ENCODE measurements around the gene UBE2G2.

The UBE2G2 gene

DNA sequence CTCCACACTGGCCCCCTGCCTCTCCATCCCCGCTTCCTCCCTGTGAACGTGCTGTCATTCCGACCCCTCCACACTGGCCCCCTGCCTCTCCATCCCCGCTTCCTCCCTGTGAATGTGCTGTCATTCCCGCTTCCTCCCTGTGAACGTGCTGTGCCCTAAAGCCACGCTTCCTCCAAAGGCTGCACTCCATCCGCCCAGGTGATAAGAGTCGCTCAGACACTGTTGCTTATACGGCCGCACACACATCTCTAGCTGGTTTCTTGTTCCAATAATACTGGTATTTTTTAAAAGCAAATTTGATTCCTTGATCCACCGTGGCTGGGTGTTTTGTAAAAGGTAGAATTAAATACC is 51.0 kb downstream of the UBE2G2 start:
- H3K27ac ChIP-seq, result no peak overlapping the region
- TF ChIP-seq ZFX (IDR thresholded peaks at IDR 0.05; ENCODE audit: borderline replicate concordance) (no peak), CTCF (IDR thresholded peaks at IDR 0.05) (no peak)

- H3K27ac ChIP-seq, result no peak overlapping the region
- TF ChIP-seq ZFX (IDR thresholded peaks at IDR 0.05; ENCODE audit: borderline replicate concordance), result no peak
These were observed 51.6 kb downstream of the UBE2G2 start for GRCh38 chr21:44749759-44750674.

GRCh38 chr21:44749116-44749758 is 52.4 kb downstream of the UBE2G2 start:
- no peak overlapping the region for H3K27ac ChIP-seq
- no peak for TF ChIP-seq CTCF (IDR thresholded peaks at IDR 0.05)
- no peak for TF ChIP-seq ZFX (IDR thresholded peaks at IDR 0.05; ENCODE audit: borderline replicate concordance)

DNA sequence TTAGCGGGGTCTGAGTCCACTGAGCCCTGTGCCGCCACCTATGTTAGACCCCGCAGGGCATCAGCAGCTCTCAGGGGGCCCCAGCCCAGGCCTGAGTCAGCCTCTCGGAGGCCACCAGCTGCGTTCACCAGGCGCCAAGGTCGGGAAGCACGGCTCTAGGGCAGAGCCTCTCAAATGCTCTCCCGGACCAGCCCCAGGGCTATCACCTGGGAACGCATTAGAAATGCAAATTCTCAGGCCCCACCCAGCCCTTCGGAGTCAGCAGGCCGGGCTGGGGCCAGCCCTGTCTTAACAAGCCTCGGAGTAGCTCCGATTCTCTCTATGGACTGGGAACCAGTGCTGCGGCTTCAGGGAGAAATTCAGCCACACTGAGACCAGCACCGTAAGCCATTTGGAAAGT is 53.0 kb downstream of the UBE2G2 start:
- no peak overlapping the region for H3K27ac ChIP-seq
- TF ChIP-seq ZFX (IDR thresholded peaks at IDR 0.05; ENCODE audit: borderline replicate concordance) (no peak), CTCF (IDR thresholded peaks at IDR 0.05) (no peak)

DNA sequence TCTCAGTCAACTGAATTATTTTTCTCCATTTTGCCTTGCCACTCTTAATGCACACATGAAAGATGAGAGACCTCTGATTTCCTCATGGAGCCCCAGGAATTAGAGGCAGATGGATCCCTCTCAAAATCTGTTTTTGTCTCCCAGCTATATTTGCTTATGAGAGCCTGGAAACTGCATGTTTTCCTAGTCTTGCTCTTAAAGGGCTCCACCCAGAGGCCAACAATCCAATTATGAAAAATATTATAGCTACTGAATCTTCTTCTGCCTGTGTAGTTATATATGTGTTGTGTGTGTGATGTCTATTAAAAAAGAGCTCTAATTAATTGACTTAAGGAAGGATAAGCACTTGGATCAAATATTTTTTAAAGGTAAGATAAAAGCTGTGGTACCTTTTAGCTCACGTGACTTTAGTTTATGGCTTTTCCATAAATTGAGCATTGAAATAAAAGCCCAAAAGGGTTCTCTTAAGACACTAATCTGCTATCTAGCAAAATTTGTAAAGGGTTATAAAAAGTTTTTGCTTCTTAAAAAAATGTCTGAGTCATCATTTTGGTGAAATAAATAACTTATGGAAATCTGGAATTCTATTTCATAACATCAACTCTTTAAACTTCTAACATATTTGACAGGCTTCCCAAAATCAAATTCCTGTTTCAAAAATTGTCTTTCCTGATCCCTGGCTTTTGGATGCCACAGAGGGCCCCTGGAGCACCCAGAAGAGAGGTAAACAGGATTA is 59.0 kb downstream of the UBE2G2 start:
- H3K27ac ChIP-seq, result no peak overlapping the region
- TF ChIP-seq ZFX (IDR thresholded peaks at IDR 0.05; ENCODE audit: borderline replicate concordance) (no peak), CTCF (IDR thresholded peaks at IDR 0.05) (peak; percentile 44)

DNA sequence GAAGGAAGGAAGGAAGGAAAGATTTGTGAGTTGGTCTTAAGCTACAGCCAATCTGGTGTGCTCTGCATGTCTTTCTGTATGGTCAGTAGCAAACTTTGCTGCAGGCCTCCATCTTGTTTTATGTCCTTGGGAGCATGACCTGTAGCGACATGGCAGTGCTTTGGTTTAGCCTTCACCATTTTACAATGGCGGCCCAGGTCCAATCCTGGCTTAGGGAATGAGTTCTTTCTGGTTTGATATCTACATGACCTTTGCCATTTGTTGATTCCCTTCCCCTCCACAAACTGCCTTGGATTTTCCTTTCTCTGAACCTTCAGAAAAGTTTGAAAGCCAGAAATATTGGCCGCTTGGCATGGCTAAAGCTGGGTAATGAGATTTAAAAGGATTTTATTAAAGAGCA is 59.7 kb downstream of the UBE2G2 start:
- TF ChIP-seq ZFX (IDR thresholded peaks at IDR 0.05; ENCODE audit: borderline replicate concordance) (no peak), CTCF (IDR thresholded peaks at IDR 0.05) (no peak)
- H3K27ac ChIP-seq, result no peak overlapping the region

- no peak overlapping the region for H3K27ac ChIP-seq
These were observed 60.9 kb downstream of the UBE2G2 start for GRCh38 chr21:44740742-44741141.

More at GRCh38 chr21:44740742-44741141, 60.9 kb downstream of the UBE2G2 start:
- TF ChIP-seq ZFX (IDR thresholded peaks at IDR 0.05; ENCODE audit: borderline replicate concordance), result no peak
- no peak for TF ChIP-seq CTCF (IDR thresholded peaks at IDR 0.05)

Measured in 22Rv1 (cell line).